ENCODE results near the gene RAB5IF. TPM values are rescaled to one million over a fixed set of nuclear protein-coding genes. Genes with fewer than 3 reads are reported as not detected.
"Not testable (repeated sequence)": the region's sequence is repeated elsewhere in the genome, so short reads cannot be mapped to it uniquely, and the experiment has no call there.

Gene RAB5IF
- total and polyA plus RNA-seq, 10 of the 15 experiments (the other 5 are each of a cell fraction or from before 2014, with no cell fraction given), result 19.4 to 246 (median 92.0) TPM

DNA sequence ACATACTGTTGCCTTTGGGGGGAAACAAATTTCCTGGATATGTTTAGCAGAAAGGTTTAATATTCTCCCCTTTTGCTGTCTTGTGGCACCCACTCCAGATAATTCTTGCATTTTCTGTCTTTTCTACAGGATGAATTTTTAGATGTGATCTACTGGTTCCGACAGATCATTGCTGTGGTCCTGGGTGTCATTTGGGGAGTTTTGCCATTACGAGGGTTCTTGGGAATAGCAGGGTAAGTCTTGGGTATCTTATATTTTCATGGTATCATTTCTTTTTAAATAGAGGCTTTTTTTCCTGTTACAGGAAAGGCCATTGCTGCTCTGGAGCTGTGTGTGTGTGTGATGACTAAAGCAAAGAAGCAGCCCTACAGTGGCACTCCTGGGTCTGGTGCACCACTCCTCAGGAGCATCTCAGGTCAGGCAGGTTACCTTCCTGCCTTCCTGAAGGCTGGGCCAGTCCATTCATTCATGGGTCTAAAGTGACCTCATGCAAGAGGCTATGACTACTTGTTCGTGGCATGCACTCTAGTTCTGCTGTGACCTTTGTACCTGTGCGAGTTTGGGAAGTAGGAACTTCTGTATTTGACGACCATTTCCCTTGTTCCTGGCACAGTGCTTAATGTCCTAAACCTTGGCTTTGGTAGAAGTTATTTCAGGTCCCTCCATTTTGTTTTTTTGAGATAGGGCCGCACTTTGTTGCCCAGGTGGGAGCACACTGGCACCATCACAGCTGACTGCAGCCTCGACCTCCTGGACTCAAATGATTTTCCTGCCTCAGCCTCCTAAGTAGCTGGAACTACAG, 2.2 kb downstream of the RAB5IF start:
- ATAC-seq, result no peak
- ChIA-PET RAD21 (ENCODE audit: unreplicated experiment) (no interaction called here), POLR2A (interaction anchor here (0.6 kb wide), 1 partner anchor 89 kb away, joined by 5 read pairs; no protein-coding TSS in a partner anchor), SMC1A (ENCODE audit: uncharacterized antibody, unreplicated experiment) (interaction anchor here (8.6 kb wide), 1 partner anchor 34 kb away, joined by 83 read pairs; the partner anchor contains the start of gene TGIF2), CTCF (no interaction called here)
- Histone ChIP-seq H3K4me1 (ENCODE audit: control insufficient read depth, insufficient read depth, low read length) (peaks cover 10% of the 10 kb centered on the region; the same call in 1 of the 2 replicates), H3K4me3 (peak overlapping the region; percentile 98), H2AFZ (ENCODE audit: control insufficient read depth, low read depth, low read length) (no peak overlapping the region), H3K27ac (ENCODE audit: control insufficient read depth, insufficient read depth) (no peak overlapping the region; the same call in 1 of the 2 replicates), H3K27me3 (replicated peaks in 1 of 2; ENCODE audit: control insufficient read depth in 2 of 2, insufficient read depth in 2 of 2, low read length in 1 of 2) (no peaks in the 10 kb centered on the region), H3K4me2 (ENCODE audit: control insufficient read depth, insufficient read depth) (peak overlapping the region; percentile 39), H3K79me2 (ENCODE audit: control insufficient read depth, insufficient read depth, low read length) (peaks cover 35% of the 10 kb centered on the region), H4K20me1 (ENCODE audit: control insufficient read depth, insufficient read depth) (0 out of 2 replicates have a peak, but pooled peaks cover 2% of the 10 kb centered on the region), H3K36me3 (ENCODE audit: control insufficient read depth in 2 of 2, insufficient read depth in 2 of 2, low read length in 1 of 2) (peaks cover 18 to 23% of the 10 kb centered on the region in 2 experiments), H3K9me3 (replicated peaks; ENCODE audit: control insufficient read depth, insufficient read depth, low read length) (no peaks in the 10 kb centered on the region), H3K9ac (ENCODE audit: control insufficient read depth, insufficient read depth, low read length) (no peak overlapping the region)
- FAIRE-seq, result no peak
- WGBS (ENCODE audit: insufficient coverage, insufficient replicate concordance, low lambda C conversion rate, missing lambda C conversion rate), result 80% methylated on average over 7 of the region's 7 CpGs
- no TSS peak for BruUV-seq (replicated peaks)
- TF ChIP-seq NR2F1 (conservative IDR thresholded peaks at IDR 0.05) (0 out of 2 replicates have a peak, but pooled peaks have one; percentile 12), SMC3 (IDR thresholded peaks at IDR 0.05; ENCODE audit: borderline replicate concordance, low read length) (no peak)
- intact Hi-C loops (cut with micrococcal nuclease; ENCODE audit: unreplicated experiment), result loop anchor here (5.0 to 10.0 kb wide), 2 partner anchors 50 to 257 kb away; a partner anchor contains a TSS
- in situ Hi-C loops (cut with MboI), result no loop called here
- DNase-seq (ENCODE audit: low read depth, low spot score), result no peak

DNA sequence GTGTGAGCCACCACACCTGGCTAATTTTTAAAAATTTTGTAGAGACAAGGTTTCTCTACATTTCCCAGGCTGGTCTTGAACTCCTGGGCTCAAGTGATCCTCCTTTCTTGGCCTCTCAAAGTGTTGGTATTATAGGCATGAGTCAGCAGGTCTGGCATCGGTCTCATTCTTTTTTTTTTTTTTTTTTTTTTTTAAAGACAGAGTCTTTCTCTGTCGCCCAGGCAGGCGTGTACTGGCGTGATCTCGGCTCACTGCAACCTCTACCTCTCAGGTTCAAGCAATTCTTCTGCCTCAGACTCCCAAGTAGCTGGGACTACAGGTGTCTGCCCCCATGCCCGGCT, 2.8 kb downstream of the RAB5IF start:
- in situ Hi-C loops (cut with MboI); H3K27me3 ChIP-seq (replicated peaks in 1 of 2; ENCODE audit: control insufficient read depth in 2 of 2, insufficient read depth in 2 of 2, low read length in 1 of 2); H3K9ac ChIP-seq (ENCODE audit: control insufficient read depth, insufficient read depth, low read length); H4K20me1 ChIP-seq (ENCODE audit: control insufficient read depth, insufficient read depth); H3K4me2 ChIP-seq (ENCODE audit: control insufficient read depth, insufficient read depth); H3K4me1 ChIP-seq (ENCODE audit: control insufficient read depth, insufficient read depth, low read length); BruUV-seq (replicated peaks); H3K9me3 ChIP-seq (replicated peaks; ENCODE audit: control insufficient read depth, insufficient read depth, low read length); SMC1A ChIA-PET (ENCODE audit: uncharacterized antibody, unreplicated experiment); ATAC-seq; H3K27ac ChIP-seq (ENCODE audit: control insufficient read depth, insufficient read depth); H2AFZ ChIP-seq (ENCODE audit: control insufficient read depth, low read depth, low read length); RAD21 ChIA-PET (ENCODE audit: unreplicated experiment); DNase-seq (ENCODE audit: low read depth, low spot score); FAIRE-seq; POLR2A ChIA-PET: not testable (repeated sequence)
- peak overlapping the region; percentile 98; the same call in 1 of the 2 replicates for H3K4me3 ChIP-seq
- WGBS (ENCODE audit: insufficient coverage, insufficient replicate concordance, low lambda C conversion rate, missing lambda C conversion rate), result 100% methylated on average over 4 of the region's 6 CpGs
- CTCF ChIA-PET, result interaction anchor here (1.0 to 1.3 kb wide), 2 partner anchors 48 to 275 kb away, joined by 3 read pairs; no protein-coding TSS in a partner anchor
- H3K36me3 ChIP-seq (ENCODE audit: control insufficient read depth in 2 of 2, insufficient read depth in 2 of 2, low read length in 1 of 2), result peaks cover 20 to 26% of the 10 kb centered on the region in 2 experiments
- H3K79me2 ChIP-seq (ENCODE audit: control insufficient read depth, insufficient read depth, low read length), result peaks cover 35% of the 10 kb centered on the region
- intact Hi-C loops (cut with micrococcal nuclease; ENCODE audit: unreplicated experiment), result loop anchor here (5.0 to 10.0 kb wide), 2 partner anchors 51 to 256 kb away; a partner anchor contains a TSS

All from GM12878 (cell line).